ENCODE data around the gene PPM1F.
"Not testable (repeated sequence)": the region's sequence is repeated elsewhere in the genome, so short reads cannot be mapped to it uniquely, and the experiment has no call there.

The PPM1F gene

DNA sequence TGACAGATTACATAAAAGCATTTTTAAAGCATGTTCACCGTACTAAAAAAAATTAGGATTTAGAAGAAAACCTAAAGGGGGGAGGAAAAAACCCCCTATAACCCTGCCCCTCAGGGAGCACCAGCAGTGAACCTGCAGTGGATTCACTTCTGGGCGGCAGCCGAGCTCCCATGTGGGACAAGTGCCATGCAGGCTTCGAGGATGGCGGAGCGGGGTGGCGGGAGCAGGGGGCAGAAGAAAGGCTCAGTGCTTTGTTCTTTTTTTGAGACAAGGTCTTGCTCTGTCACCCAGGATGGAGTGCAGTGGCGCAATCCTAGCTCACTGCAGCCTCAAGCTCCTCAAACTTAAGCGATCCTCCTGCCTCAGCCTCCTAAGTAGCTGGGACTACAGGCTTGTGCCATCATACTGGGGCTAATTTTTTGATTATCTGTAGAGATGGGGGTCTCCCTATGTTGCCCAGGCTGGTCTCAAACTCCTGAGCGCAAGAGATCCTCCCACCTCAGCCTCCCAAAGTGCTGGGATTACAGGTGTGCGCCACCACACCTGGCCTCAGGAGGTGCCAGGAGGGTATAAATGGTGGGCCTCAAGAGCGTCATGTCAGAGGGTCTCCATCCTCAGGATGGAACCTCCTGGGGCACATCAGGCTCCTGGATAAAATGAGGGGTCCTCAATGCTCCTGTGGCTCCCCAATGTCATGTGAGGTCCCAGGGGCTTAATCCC, 34.0 kb downstream of the PPM1F start:
- no peak for DNase-seq

DNA sequence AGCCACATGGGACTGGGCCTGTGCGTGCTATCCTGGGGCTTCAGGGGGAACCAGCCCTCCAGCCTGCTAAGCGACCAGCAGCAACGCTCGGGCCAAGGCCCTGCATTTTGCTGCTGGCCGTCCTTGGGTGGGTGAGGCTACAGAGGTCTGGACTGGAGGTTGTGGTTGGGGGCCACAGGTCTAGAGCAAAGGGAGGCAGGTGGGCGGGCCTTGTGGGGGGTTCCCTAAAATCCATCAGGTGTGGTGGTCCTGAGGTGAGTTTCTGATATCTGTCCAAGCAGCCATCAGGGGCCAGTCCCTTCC, 34.7 kb downstream of the PPM1F start:
- no peak for DNase-seq

DNA sequence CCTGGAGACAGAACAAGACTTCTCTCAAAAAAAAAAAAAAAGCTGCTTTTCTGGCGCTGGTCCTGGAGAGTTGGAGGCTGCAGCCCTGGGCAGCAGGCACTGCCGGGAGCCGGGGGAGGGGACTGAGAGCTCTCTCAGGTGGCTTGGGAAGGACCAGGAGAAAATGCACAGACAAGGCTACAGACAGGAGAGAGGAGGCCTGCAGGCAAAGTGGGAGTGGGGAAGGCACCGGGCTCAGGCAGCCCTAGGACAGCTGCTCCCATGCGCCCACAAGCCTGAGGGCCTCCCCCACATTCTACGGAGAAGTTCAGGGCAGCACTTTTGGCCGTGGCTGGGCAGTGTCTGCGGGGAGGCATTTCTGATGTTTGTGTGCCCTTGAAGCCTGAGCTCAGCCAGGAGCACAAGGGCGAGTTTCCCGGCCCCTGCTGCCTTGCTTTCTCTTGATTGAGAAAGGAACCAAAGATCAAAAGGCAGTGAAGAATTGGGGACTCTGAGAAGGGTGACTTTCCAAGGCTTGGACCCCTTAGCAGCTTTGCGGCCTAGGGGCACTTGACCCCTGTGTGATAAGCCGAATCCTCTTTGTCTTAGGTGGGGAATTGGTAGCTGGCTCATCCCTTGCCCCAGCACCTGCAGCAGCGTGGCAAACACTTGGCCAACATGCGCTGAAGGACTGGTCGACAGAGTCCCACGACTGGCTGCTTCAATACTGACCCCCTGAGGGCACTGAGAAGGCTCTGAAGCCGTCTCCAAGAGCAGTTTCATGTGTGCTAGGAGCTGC, 35.3 kb downstream of the PPM1F start:
- DNase-seq, result no peak

DNA sequence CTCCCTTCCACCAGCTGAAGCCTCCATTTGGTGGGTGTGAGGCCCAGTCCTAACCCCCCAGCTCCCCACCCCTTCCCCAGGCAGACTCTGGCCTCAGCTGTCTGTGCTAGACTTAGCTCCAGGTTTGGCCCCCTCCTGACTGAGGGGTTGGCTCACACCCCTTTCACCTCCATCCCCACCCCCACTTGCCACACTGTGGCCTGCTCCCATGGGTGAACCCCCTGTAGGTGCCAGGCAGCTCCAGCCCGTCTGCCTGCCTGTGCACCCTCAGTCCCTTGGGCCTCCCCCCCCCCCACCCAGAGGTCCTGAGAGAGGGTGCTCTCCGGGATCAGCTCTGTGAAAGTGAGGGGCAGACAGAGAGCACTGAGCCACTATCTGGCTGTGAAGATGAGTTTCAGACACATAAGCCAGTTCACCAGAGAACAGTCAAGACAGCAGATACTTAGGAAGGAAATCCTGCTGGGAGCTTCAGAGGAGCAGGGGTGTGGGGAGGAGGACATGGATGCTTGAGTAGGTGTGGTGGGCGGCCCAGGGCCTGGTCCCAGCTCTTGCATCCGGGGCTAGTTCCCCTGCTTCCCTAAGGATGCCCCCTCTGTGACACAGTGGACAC, 36.2 kb downstream of the PPM1F start:
- no peak for DNase-seq

DNA sequence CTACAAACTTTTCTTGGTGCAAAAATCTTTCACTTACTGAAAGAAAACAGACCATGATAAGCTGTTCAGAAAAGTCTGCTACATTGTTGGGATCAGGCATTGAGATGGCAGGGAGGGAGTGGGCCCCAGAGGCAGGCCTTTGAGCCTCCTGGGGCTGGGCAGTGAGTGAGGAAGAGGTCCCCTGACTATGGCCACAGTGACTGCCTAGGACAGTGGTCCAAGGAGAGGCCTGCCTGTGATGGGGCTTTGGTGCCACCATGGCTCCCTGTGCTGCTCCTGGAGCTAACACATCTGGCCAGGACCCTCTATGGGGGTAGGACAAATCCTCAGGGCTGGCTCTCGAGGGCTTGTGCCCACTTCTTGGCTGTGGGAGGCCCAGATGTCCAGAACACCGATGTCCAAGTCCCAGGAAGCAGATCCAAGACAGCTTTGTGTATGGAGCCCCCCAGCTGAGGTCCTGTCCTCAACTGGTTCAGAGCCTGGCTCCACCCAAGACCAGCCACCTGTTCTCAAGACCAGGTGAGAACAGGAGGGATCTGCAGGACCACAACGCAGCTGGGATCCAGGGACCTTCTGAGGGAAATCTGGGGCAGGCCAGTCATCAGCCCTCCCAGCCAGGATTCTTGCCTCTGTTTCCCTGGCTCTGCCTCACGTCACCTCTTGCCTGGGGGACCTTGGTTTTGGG, 36.9 kb downstream of the PPM1F start:
- DNase-seq, result no peak

DNA sequence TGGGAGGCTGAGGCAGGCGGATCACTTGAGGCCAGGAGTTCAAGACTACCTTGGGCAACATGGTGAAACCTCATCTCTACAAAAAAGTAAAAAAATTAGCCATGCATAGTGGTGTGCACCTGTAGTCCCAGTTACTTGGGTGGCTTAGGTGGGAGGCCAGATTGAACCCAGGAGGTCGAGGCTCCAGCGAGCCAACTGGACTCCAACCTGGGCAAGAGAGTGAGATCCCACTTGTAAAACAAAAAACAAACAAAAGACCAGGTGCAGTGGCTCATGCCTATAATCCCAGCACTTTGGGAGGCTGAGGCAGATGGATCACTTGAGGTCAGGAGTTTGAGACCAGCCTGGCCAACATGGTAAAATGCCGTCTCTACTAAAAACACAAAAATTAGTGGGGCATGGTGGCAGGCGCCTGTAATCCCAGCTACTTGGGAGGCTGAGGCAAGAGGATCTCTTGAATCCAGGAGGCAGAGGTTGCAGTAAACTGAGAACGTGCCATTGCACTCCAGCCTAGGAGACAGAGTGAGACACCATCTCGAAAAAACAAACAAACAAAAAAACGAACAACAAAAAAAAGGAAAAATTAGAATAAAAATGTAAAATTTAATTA, 38.5 kb downstream of the PPM1F start:
- not testable (repeated sequence) for DNase-seq

DNA sequence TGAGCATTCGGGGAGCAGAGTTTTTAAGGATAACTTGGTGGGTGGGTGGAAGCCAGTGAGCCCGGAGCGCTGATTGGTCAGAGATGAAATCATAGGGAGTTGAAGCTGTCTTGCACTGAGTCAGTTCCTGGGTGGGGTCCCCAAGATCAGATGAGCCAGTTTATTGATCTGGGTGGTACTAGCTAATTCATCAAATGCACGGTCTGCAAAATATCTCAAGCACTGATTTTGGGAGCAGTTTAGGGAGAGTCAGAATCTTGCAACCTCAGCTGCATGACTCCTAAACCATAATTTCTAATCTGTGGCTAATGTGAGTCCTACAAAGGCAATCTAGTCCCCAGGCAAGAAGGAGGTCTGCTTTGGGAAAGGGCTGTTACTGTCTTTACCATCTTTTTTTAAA, 42.3 kb downstream of the PPM1F start:
- DNase-seq, result not testable (repeated sequence)

DNA sequence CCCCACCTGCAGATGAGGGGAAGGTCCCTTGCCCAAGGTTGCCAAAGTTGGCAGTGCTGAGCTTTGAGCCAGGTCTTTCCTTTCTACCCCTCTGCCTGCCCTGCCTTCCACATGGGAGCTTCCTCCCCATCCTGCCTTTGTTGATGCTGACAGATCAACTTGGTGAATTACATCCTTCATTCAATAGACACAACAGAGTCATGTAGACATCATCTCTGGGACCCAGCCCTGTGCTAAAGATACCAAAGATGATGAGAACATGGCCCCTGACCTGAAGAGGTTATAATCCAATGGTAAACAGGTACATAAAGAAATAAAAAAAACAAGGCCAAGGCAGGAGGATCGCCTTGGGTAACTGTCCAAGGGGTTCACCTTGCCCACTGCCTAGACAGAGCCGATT, 42.8 kb downstream of the PPM1F start:
- no peak for DNase-seq

DNA sequence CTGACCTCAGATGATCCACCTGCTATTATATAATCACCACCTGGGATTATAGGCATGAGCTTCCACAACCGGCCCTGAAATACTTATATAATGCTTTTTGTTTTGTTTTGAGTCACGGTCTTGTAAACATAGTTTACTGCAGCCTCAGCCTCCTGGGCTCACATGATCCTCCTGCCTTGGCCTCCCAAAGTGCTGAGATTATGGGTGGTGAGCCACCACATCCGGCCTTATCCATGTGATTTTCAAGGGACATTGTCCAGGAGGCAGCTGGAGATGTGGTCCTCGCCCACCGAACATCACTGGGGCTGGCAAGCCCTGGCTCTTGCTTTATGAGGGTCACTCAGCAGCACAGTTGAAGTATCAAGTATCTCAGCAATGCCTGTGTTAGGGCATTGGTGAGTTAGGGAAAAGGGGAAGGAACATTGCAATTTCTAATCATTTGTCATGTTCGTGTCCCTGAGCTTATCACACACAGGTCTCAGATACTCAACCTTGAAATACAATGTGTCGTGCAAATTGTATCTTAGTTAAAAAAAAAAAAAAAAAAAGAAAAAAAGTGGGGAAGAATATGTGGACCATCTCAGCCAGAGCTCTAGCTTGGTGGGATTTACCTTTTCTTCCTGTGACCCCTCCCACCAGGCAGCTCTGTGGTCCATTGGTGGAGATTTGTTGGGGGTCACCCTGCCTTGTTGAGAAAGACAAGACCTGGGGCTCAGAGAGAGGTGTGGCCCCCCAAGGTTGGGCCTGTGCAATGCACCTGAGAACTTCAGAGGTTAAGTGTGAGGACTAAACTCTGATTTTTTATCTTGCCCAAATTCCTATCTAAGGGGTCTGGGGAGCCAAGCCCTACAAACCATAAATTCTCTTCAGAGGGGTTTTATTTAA, 44.8 kb downstream of the PPM1F start:
- no peak for DNase-seq

DNA sequence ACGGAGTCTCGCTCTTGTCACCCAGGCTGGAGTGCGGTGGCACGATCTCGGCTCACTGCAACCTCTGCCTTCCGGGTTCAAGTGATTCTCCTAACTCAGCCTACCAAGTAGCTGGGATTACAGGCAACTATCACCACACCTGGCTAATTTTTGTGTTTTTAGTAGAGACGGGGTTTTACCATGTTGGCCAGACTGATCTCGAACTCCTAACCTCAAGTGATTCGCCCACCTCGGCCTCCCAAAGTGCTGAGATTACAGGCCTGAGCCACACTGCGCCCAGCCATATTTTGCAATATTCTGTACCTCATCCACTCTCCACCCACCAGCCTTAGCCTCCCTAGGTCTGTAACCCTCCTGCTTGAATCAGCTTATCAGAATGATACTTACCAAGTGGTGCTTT, 47.4 kb downstream of the PPM1F start:
- not testable (repeated sequence) for DNase-seq

DNA sequence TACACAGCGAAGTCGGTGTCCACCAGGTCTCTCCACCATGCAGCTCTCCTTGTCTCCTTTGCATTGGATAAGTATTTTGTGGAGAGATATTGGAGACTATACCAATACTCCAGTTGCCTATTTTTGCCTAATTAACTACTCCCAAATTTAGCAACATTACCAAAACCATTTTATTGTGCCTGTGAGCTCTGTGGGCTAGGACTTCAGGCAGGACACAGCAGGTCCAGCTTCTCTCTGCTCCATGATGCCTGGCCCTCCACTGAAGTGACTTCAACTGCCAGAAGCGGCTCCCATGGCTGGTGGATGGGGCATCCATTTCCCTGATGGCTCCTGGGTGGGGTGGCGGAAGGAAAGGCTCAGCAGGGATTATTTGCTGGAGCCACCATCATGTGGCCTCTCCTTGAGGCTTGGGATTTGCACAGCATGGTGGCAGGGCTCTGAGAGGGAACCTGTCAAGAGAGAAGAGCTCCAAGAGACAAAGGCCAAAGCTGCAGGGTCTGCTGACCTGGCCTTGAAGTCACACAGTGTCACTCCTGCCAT, 48.3 kb downstream of the PPM1F start:
- DNase-seq, result no peak

DNA sequence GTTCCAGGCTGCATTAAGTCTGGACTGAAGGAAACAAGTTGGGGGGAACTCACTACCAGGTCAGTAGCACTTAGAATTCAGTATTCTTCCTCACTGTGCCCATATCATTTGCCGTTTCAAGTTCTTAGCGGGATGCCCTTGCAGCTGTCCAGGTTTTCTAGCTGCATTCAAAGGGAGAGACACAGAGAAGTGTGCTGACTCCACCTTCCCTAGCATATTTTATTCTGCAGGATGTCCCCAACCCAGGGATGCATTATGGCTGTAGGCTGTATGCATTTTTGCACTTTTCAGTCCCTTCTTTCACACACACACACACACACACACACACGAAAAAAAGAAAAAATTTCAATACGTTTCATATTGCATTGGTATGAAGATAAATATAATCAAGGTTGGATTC, 49.4 kb downstream of the PPM1F start:
- DNase-seq, result no peak

DNA sequence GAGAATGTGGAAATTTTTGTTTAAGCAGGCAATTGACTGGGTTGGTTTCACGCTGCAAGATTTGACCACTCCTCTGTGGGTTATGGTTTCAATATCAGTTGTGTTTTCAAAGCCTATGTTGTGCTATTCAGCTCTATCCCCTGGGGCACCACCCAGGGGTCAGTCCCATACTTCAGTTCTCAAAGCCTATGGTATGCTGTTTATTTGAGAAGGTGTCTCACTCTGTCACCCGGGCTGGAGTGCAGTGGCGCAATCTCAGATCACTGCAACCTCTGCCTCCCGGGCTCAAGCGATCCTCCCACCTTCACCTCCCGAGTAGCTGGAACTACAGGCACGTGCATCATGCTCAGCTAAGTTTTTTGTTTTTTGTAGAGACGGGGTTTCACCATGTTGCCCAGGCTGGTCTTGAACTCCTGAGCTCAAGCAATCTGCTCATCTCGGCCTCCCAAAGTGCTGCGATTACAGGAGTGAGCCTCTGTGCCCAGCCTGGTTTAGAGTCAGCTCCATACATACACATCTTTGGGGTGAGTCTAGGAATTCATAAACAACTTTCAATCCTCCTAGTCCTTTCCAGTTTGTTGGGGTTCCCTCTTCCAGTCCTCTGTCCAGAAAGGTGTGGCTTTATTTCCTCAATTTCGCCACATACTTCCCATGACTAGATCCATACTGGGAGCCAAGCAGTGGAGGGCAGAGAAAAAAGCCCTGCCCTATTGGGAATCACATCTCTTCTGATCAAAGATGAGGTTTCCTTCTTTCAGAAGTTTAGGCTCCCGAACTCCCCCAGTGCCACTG, 50.2 kb downstream of the PPM1F start:
- DNase-seq, result no peak

DNA sequence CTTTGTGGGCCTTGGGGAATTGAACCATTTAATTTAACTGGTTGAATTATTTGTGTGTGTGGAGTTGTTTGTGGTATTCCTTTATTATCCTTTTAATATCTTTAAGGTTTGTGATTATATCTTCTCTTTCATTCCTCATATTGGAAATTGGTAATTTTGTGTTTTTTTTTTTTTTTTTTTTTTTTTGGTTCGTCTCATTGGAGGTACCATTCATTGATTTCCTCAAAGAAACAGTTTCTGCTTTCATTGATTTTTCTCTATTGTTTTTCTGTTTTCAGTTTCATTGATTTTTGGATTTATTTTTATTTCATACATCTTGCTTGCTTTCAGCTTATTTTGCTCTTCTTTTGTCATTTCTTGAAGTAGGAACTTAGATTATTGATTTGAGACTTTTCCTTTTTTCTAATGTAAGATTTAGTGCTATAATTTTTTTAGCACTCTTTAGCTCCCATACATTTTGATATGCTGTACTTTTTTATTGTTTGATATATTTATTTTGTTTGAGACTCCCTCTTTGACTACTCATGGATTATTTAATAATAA, 54.2 kb downstream of the PPM1F start:
- no peak for DNase-seq

DNA sequence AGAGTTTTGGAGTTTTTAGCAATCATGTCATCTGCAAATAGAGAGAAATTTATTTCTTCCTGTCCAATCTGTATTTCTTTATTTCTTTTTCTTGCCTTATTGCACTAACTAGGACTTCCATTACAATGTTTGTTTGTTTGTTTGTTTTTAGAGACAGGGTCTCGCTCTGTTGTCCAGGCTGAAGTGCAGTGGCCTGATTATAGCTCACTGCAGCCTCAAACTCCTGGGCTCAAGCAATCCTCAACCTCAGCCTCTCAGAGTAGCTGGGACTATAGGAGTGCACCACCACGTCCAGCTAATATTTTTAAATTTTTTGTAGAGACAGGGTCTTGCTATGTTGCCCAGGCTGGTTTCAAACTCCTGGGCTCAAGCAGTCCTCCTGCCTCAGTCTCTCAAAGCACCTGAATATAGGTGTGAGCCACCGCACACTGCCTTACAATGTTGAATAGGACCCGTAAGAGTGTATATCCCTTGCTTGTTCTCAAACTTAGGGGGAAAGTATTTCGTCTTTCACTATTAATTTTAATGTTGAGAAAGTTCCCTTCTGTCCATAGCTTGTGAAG, 55.6 kb downstream of the PPM1F start:
- no peak for DNase-seq

DNA sequence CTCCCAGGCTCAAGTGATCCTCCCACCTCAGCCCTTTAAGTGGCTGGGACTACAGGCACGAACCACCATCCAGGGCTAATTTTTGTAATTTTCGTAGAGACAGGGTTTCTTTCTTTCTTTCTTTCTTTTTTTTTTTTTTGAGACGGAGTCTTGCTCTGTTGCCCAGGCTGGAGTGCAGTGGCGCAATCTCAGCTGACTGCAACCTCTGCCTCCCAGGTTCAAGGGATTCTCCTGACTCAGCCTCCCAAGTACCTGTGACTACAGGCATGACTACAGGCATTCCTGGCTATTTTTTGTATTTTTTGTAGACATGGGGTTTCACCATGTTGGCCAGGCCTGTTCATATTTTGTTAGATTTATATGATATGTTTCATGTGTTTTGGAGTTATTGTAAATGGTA, 56.4 kb downstream of the PPM1F start:
- not testable (repeated sequence) for DNase-seq

DNA sequence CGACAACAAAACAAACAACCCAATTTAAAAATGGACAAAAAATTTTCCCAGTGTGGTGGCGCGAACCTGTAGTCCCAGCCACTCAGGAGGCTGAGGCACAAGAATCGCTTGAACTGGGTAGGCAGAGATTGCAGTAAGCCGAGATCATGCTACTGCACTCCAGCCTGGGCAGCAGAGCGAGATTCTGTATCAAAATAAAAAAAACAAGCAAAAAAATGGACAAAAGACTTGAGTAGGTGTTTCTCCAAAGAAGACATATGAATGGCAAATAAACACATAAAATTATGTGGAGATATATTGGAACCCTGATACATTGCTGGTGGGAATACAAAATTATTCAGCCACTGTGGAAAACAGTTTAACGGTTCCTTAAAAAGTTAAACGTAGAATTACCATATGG, 57.8 kb downstream of the PPM1F start:
- DNase-seq, result no peak

DNA sequence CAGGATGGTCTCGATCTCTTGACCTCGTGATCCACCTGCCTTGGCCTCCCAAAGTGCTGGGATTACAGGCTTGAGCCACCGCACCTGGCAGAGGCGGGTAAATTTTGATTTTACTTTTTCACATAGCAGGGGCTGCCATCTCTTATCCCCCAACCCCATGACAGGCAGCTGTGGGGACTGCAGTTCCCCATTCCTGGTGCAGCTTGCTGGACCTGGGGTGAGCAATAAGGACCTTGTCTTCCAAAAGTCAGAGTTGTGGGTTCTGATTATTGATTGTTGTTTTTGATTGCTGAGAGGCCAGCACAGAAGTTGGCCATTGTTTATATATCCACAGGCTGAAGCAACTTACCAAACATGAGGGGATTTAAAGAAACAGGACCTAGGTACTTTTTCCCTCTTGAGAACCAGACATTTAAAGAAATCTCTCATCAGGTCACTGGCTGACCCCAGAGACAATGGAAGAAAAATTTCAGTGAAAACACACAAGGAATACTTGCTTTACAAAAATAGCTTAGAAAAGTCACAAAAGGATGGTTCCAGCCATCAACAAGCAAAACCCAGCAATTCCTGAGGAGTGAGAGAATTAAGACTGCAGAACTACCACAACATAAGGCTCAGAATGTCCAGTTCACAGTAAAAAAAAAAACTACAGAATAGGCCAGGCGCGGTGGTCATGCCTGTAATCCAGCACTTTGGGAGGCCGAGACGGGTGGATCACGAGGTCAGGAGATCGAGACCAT, 63.2 kb downstream of the PPM1F start:
- DNase-seq, result no peak

DNA sequence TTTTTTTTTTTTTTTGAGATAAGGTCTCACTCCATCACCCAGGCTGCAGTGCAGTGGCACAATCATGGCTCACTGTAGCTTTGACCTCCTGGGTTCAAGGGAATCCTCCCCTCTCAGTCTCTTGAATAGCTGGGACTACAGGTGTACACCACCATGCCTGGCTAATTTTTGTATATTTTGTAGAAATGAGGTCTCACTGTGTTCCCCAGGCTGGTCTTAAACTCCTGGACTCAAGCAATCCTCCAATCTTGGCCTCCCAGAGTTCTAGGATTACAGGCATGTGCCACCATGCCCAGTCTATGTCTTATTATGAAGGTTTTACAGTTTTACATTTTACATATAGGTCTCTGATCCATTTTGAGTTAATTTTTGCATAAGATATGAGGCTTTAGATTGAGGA, 64.8 kb downstream of the PPM1F start:
- no peak for DNase-seq

DNA sequence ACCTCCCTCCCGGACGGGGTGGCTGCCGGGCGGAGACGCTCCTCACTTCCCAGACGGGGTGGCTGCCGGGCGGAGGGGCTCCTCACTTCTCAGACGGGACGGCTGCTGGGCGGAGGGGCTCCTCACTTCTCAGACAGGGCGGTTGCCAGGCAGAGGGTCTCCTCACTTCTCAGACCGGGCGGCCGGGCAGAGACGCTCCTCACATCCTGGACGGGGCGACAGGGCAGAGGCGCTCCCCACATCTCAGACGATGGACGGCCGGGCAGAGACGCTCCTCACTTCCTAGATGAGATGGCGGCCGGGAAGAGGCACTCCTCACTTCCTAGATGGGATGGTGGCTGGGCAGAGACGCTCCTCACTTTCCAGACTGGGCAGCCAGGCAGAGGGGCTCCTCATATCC, 68.7 kb downstream of the PPM1F start:
- not testable (repeated sequence) for DNase-seq

Data from inflammatory macrophage treated with lipopolysaccharide for 4 hours (primary cell).